ENCODE data around the gene HPSE. TPM values are rescaled to one million over a fixed set of nuclear protein-coding genes. Genes with fewer than 3 reads are reported as not detected.

Gene HPSE
- total RNA-seq, 1 experiment from 2014 or later: 2.3 TPM

DNA sequence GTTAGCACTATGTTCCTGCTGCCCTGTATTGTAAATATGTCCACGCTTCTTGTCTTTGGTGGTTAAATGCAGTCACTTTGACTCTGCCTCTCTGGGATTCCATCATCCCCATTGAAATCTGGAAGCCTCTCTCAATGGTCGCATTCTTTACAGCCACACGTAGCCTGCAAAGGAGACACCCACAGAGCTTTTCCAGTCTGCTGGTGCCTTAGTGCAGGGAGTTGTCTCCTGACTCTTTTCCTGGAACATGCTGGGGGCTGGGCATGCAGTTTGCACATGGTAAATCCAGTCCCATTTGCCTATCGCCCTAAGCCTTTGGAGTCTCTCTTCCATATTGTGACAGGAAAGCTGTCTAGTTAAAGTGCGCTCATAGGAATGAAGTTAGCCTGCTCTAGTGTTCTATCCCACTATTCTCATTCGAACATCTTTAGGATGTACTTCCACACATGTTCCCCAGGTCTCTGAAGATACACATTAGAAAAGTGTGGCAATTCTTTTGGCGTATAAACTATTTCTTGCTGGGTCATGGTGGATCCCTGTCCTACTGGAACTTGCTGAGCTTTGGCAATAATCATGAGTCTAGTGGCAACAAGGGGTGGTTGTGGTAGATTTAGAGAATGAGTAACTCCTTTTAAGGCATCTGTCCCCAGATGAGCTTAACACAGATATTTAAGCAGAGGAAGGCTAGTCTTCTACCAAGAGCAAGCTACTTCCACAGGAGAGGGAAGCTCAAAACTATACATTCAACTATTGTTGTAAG lies 83.8 kb downstream of the HPSE start:
- DNase-seq (ENCODE audit: low spot score): no peak

DNA sequence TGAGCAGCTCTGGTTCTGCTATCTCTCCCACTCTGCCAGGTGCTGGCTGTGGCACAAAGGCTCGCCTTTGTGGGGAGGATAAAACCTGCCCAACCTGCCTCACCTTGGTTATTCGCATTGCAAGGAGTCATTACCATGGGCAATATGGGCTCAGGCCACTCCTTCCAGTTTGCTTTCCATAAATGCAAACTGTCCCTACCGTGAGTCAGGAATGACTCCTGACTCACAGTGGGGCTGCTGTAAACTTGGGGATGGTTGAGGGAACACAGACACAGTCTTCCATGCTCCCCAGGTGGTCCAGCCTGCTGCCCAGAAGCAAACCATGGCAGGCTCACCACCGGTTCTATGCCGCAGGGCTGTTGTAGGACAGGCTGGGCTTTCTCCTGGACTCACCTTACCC lies 86.2 kb downstream of the HPSE start:
- DNase-seq (ENCODE audit: low spot score): peak; percentile 40

DNA sequence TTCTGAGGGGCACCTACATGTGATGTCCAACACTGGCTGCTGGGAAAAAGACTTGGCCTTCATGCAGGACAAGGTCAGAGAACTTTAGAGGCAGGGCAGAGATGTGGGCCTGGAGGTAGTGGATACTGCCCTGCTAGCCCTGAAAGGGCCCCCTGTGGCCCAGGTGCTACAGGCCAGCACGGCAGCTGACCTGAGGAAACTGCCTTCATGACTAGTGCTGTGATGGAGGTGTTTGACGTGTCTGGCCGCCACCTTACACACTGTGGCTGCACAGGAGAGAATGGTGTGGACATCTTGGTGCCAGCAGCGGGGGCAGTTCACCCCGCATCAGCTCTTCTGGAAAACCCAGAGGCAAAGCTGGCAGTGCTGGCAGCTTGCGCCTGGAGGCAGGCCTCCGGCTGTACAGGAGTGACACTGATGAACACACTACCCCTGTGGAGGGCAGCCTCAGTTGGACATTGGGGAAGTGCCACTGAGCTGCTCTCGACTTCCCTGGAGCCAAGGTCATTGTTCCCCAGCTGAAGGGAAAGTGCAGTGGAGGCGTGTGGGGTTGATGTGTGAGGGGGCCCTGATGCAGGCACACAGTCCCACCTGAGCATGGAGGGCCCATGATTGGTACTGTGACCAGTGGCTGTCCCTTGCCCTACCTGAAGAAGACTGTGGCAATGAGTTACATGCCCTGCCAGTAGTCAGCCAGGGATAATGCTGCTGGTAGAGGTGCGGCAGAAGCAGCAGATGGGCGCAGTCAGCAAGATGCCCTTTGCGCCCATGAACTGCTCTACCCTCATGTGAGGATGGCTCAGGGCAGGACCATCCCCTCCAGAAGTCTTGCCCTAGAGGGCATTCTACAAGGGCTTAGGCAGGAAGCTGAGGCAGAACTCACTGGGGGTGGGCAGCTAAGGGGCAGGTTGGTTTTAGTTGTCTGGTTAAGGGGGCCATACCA lies 87.0 kb downstream of the HPSE start:
- no peak for DNase-seq (ENCODE audit: low spot score)

Other genes with a start within 250 kb of the HPSE start
- 2.7 and 6.7 TPM in 2 replicates for gene PLAC8, start 220.1 kb downstream of the HPSE start, total RNA-seq (2014; rRNA removed; shearing (Covaris generic))
- 29.8 and 42.2 TPM in 2 replicates for gene COQ2, start 50.0 kb downstream of the HPSE start, total RNA-seq (2014; rRNA removed; shearing (Covaris generic))
- gene HELQ, start 121.0 kb upstream of the HPSE start, total RNA-seq (2014; rRNA removed; shearing (Covaris generic)): 6.9 and 7.6 TPM in 2 replicates
- gene MRPS18C, start 121.2 kb upstream of the HPSE start, total RNA-seq (2014; rRNA removed; shearing (Covaris generic)): 38.3 and 49.2 TPM in 2 replicates
- gene ABRAXAS1, start 150.3 kb upstream of the HPSE start, total RNA-seq (2014; rRNA removed; shearing (Covaris generic)): 9.3 and 16.4 TPM in 2 replicates
- gene GPAT3, start 201.3 kb upstream of the HPSE start, total RNA-seq (2014; rRNA removed; shearing (Covaris generic)): 7.8 and 9.9 TPM in 2 replicates

Measured in A172 (cell line).